Transverse colon (tissue), 4 donors: ENCODE data around the gene EDN2. TPM values are rescaled to one million over a fixed set of nuclear protein-coding genes. Genes with fewer than 3 reads are reported as not detected.

Experiments
- DNase-seq: peaks from one replicate; pipeline ENCODE4 v3.0.0-alpha.2; 2019
- H3K27ac ChIP-seq, 4 donors: fragments of 200-600 bp; sonication (generic); 2 replicates each; pipeline ENCODE4 v1.5.1; 2016 to 2018; ENCODE audit warnings: inconsistent platforms in 4 of 4
- H3K27me3 ChIP-seq: fragments of 200-600 bp; sonication (generic); 2 replicates; pipeline ENCODE4 v1.5.1; 2017; ENCODE audit warnings: inconsistent platforms
- H3K36me3 ChIP-seq, 4 donors: fragments of 200-600 bp; sonication (generic); 2 replicates each; pipeline ENCODE4 v1.5.1; 2017 to 2019; ENCODE audit warnings: inconsistent platforms in 4 of 4
- H3K4me1 ChIP-seq, 4 donors: fragments of 200-600 bp; sonication (generic); 2 replicates each; pipeline ENCODE4 v1.5.1; 2017 to 2020; ENCODE audit warnings: inconsistent platforms in 4 of 4
- H3K4me3 ChIP-seq, 4 donors: fragments of 200-600 bp; sonication (generic); 1 replicate in 1 of 4; 2 replicates in 3 of 4; pipeline versions ENCODE4 v1.5.1 to v1.6.1; 2017 to 2019; ENCODE audit warnings: inconsistent platforms in 4 of 4
- H3K9me3 ChIP-seq, 2 donors: fragments of 200-600 bp; sonication (generic); 2 replicates each; pipeline ENCODE4 v1.5.1; 2017 to 2019; ENCODE audit warnings: inconsistent platforms in 2 of 2
- CTCF ChIP-seq, 5 experiments: fragments of 200-600 bp in 3 of 5; fragments of 450-650 bp in 2 of 5; sonication (generic) in 3 of 5; IDR thresholded peaks; 1 replicate in 2 of 5; 2 replicates in 3 of 5; pipeline ENCODE4 v1.5.1; 2016 to 2017; ENCODE audit warnings: antibody characterized with exemption in 5 of 5, inconsistent platforms in 3 of 5, mild to moderate bottlenecking in 2 of 5, moderate library complexity in 1 of 5
- EP300 ChIP-seq: sonication (generic); formaldehyde crosslinking; IDR thresholded peaks from one replicate; pipeline ENCODE4 v1.6.1; 2017; ENCODE audit warnings: antibody characterized with exemption, low read depth
- POLR2A ChIP-seq: fragments of 450-650 bp; IDR thresholded peaks from one replicate; pipeline ENCODE4 v1.6.1; 2016; ENCODE audit warnings: antibody characterized with exemption, mild to moderate bottlenecking, moderate library complexity
- POLR2AphosphoS5 ChIP-seq, 3 donors: sonication (generic); formaldehyde crosslinking; IDR thresholded peaks; one replicate each; pipeline ENCODE4 v1.6.1; 2016; ENCODE audit warnings: antibody characterized with exemption in 3 of 3
- whole genome bisulfite sequencing, 2 donors: methylation state at CpG; one replicate each; pipeline ENCODE4 v1.1.5; 2018; ENCODE audit warnings: low coverage in 1 of 2; 5-methylcytosine and 5-hydroxymethylcytosine counted together
- in situ Hi-C, 4 donors: fragments of 200-750 bp; cut with MboI; loops; one replicate each; pipeline versions ENCODE4 v1.15.0 to v1.15.1; 2017; ENCODE audit warnings: low sequenced_read_pairs in 3 of 4, low pct_ligation_motif_present in 1 of 4, low pct_unique_long_range_greater_than_20kb in 1 of 4
- intact Hi-C: fragments of 100-400 bp; cut with DNase I; formaldehyde crosslinking; loops from one replicate; pipeline ENCODE4 v1.15.1; 2023; ENCODE audit warnings: low total_unique reads
- total RNA-seq, 4 donors: library from RNA; depleted of rRNA; stranded (reverse); fragments of >200 nt; gene quantifications; one replicate each; pipeline ENCODE4 v1.1.0, GENCODE V29; 2016

The EDN2 gene
- total RNA-seq, 4 donors from 2014 or later: 3.8 to 15.7 (median 10.3) TPM

- Histone ChIP-seq H3K27ac (peak overlapping the region; percentile 78 to 85 (median 80)), H3K4me1 (peaks cover 31 to 48% (median 43%) of the 10 kb centered on the region in 4 donors), H3K36me3 (no peaks in the 10 kb centered on the region), H3K4me3 (no peak overlapping the region), H3K9me3 (no peaks in the 10 kb centered on the region), H3K27me3 (peaks cover 3% of the 10 kb centered on the region)
- peak in 2 of 3 donors; percentile 16 to 19 for TF ChIP-seq POLR2AphosphoS5 (IDR thresholded peaks at IDR 0.05)
- no peak for TF ChIP-seq EP300
- TF ChIP-seq POLR2A: peak; percentile 37
- TF ChIP-seq CTCF (IDR thresholded peaks at IDR 0.05): no peak
- DNase-seq: peak; percentile 92
- 26 to 37% methylated on average over 7 to 9 of the region's 20 CpGs for WGBS, 2 donors
- in situ Hi-C loops: no loop called here
- intact Hi-C loops: no loop called here
These were observed 17.1 kb upstream of the EDN2 start for GRCh38 chr1:41501581-41501980.

- intact Hi-C loops (no loop called here), in situ Hi-C loops (no loop called here)
- TF ChIP-seq CTCF (IDR thresholded peaks at IDR 0.05): no peak
- TF ChIP-seq POLR2A: no peak
- no peak for TF ChIP-seq EP300
- no peaks in the 10 kb centered on the region for H3K36me3 ChIP-seq
- peaks cover 9% of the 10 kb centered on the region for H3K27me3 ChIP-seq
- no peak overlapping the region for H3K4me3 ChIP-seq
- H3K4me1 ChIP-seq: peaks cover 38 to 54% (median 50%) of the 10 kb centered on the region in 4 donors
- H3K27ac ChIP-seq: peak overlapping the region; percentile 78 to 85 (median 80)
- no peak for DNase-seq
- no peaks in the 10 kb centered on the region for H3K9me3 ChIP-seq
- WGBS, 2 donors: 65% methylated on average over 7 of the region's 7 CpGs; no CpG with 5 or more reads in 1 of the 2 donors
These were observed 16.5 kb upstream of the EDN2 start for GRCh38 chr1:41500781-41501518.

GRCh38 chr1:41500378-41500777 lies 15.9 kb upstream of the EDN2 start:
- intact Hi-C loops (no loop called here), in situ Hi-C loops (no loop called here)
- Histone ChIP-seq H3K27me3 (peaks cover 13% of the 10 kb centered on the region), H3K4me3 (no peak overlapping the region), H3K36me3 (no peaks in the 10 kb centered on the region), H3K27ac (peak overlapping the region; percentile 78 to 85 (median 80)), H3K9me3 (no peaks in the 10 kb centered on the region), H3K4me1 (peaks cover 39 to 58% (median 54%) of the 10 kb centered on the region in 4 donors)
- TF ChIP-seq POLR2AphosphoS5 (IDR thresholded peaks at IDR 0.05) (peak in 1 of 3 donors; percentile 54), EP300 (no peak), POLR2A (peak; percentile 55), CTCF (IDR thresholded peaks at IDR 0.05) (no peak)
- DNase-seq: peak; percentile 86
- 49% methylated on average over 8 of the region's 10 CpGs; no CpG with 5 or more reads in 1 of the 2 donors for WGBS, 2 donors

- Histone ChIP-seq H3K36me3 (no peaks in the 10 kb centered on the region), H3K4me1 (peaks cover 39 to 63% (median 54%) of the 10 kb centered on the region in 4 donors), H3K9me3 (no peaks in the 10 kb centered on the region), H3K27ac (peak overlapping the region in 3 of 4 donors; percentile 78 to 85 (median 79)), H3K4me3 (no peak overlapping the region), H3K27me3 (peaks cover 13% of the 10 kb centered on the region)
- TF ChIP-seq POLR2A: no peak
- no peak for TF ChIP-seq POLR2AphosphoS5 (IDR thresholded peaks at IDR 0.05)
- TF ChIP-seq CTCF (IDR thresholded peaks at IDR 0.05): no peak
- TF ChIP-seq EP300: no peak
- 43 to 62% methylated on average over 1 to 2 of the region's 2 CpGs for WGBS, 2 donors
- intact Hi-C loops (no loop called here), in situ Hi-C loops (no loop called here)
- no peak for DNase-seq
These were observed 15.1 kb upstream of the EDN2 start for GRCh38 chr1:41499591-41499990.
